SK-N-SH (cell line): Measurements from ENCODE around the gene ZNF335. TPM values are rescaled to one million over a fixed set of nuclear protein-coding genes. Genes with fewer than 3 reads are reported as not detected.

Source experiments
- CTCF ChIA-PET: fragments of 300-600, 350-600 bp; formaldehyde crosslinking; extraction: SDS; loops from one replicate; lab custom pipeline; 2021; lab: Yijun Ruan, JAX
- POLR2A ChIA-PET: fragments of 350-600 bp; sonication (Branson Sonifier 250); formaldehyde crosslinking; extraction: SDS; loops from one replicate; lab custom pipeline; 2020; ENCODE audit warnings: antibody characterized with exemption, inconsistent platforms; lab: Yijun Ruan, JAX
- DNase-seq: peaks from one replicate; pipeline ENCODE4 v3.0.0; 2012
- H2AFZ ChIP-seq: fragments of 200-600 bp; sonication (generic); 2 replicates; pipeline ENCODE4 v1.8.1; 2016; ENCODE audit warnings: antibody characterized with exemption, mild to moderate bottlenecking, low read depth
- H3F3A ChIP-seq: fragments of 200-600 bp; sonication (generic); replicated peaks from 2 replicates; pipeline ENCODE3; 2016; ENCODE audit warnings: antibody characterized with exemption, mild to moderate bottlenecking; ENCODE audit not compliant: insufficient read depth
- H3K27ac ChIP-seq, 2 experiments: fragments of 200-500 bp in 1 of 2; fragments of 200-600 bp in 1 of 2; sonication (Bioruptor generic) in 1 of 2; sonication (generic), shearing (Covaris generic) in 1 of 2; 2 replicates each; pipeline versions ENCODE4 v1.5.1 to v1.6.1; 2014 to 2016; ENCODE audit warnings: low read depth in 2 of 2, inconsistent platforms in 1 of 2, low read length in 1 of 2, mild to moderate bottlenecking in 1 of 2, mixed read lengths in 1 of 2
- H3K27me3 ChIP-seq: fragments of 200-600 bp; sonication (generic), shearing (Covaris generic); 2 replicates; pipeline ENCODE4 v1.6.1; 2016; ENCODE audit warnings: mixed run types; ENCODE audit not compliant: insufficient read depth
- H3K36me3 ChIP-seq, 2 experiments: fragments of 200-500 bp in 1 of 2; fragments of 200-600 bp in 1 of 2; sonication (Bioruptor generic) in 1 of 2; sonication (generic) in 1 of 2; replicated peaks in 1 of 2; 2 replicates each; pipeline versions ENCODE3 to v1.5.1; 2014 to 2016; ENCODE audit warnings: low read length in 1 of 2, mild to moderate bottlenecking in 1 of 2; ENCODE audit not compliant: insufficient read depth in 2 of 2, control insufficient read depth in 1 of 2
- H3K4me1 ChIP-seq, 2 experiments: fragments of 200-500 bp in 1 of 2; fragments of 200-600 bp in 1 of 2; sonication (Bioruptor generic) in 1 of 2; sonication (generic), shearing (Covaris generic) in 1 of 2; 2 replicates each; pipeline versions ENCODE4 v1.5.1 to v1.6.1; 2014 to 2016; ENCODE audit warnings: low read depth in 1 of 2, low read length in 1 of 2, mixed run types in 1 of 2; ENCODE audit not compliant: insufficient read depth in 2 of 2, control insufficient read depth in 1 of 2
- H3K4me2 ChIP-seq: fragments of 200-600 bp; sonication (generic), shearing (Covaris generic); 2 replicates; pipeline ENCODE4 v1.6.1; 2017; ENCODE audit warnings: mixed run types
- H3K4me3 ChIP-seq, 2 experiments: fragments of 200-500 bp in 1 of 2; fragments of 200-600 bp in 1 of 2; sonication (Bioruptor generic) in 1 of 2; sonication (generic), shearing (Covaris generic) in 1 of 2; 2 replicates each; pipeline versions ENCODE4 v1.5.1 to v1.8.1; 2014 to 2016; ENCODE audit warnings: low read depth in 2 of 2, inconsistent platforms in 1 of 2, low read length in 1 of 2, mild to moderate bottlenecking in 1 of 2, mixed read lengths in 1 of 2, moderate library complexity in 1 of 2
- H3K79me2 ChIP-seq: fragments of 200-600 bp; sonication (generic); 2 replicates; pipeline ENCODE4 v1.8.1; 2017; ENCODE audit warnings: mild to moderate bottlenecking; ENCODE audit not compliant: insufficient read depth
- H3K9ac ChIP-seq: fragments of 200-600 bp; sonication (generic); 2 replicates; pipeline ENCODE4 v1.6.1; 2017; ENCODE audit warnings: mixed run types
- H3K9me2 ChIP-seq: fragments of 200-600 bp; sonication (generic); 2 replicates; pipeline ENCODE4 v1.6.1; 2017; ENCODE audit warnings: mixed run types
- H3K9me3 ChIP-seq: fragments of 200-600 bp; sonication (generic); 2 replicates; pipeline ENCODE4 v1.6.1; 2017; ENCODE audit warnings: mixed run types, mild to moderate bottlenecking, moderate library complexity
- H4K20me1 ChIP-seq: fragments of 200-600 bp; sonication (generic); 2 replicates; pipeline ENCODE4 v1.6.1; 2017; ENCODE audit warnings: mild to moderate bottlenecking, mixed run types; ENCODE audit not compliant: insufficient read depth
- CTCF ChIP-seq: fragments of 200-600 bp; sonication (generic); IDR thresholded peaks from 2 replicates; pipeline ENCODE4 v1.6.1; 2017; ENCODE audit warnings: antibody characterized with exemption, mild to moderate bottlenecking, moderate library complexity
- ELF1 ChIP-seq: IDR thresholded peaks from 2 replicates; pipeline ENCODE4 v1.4.0; 2012
- EP300 ChIP-seq, 2 experiments: IDR thresholded peaks; 2 replicates each; pipeline versions ENCODE4 v1.4.0 to v1.6.1; 2012; ENCODE audit warnings: borderline replicate concordance in 1 of 2, low read depth in 1 of 2, low read length in 1 of 2
- EZH2phosphoT487 ChIP-seq: fragments of 200-600 bp; sonication (generic); IDR thresholded peaks from 2 replicates; pipeline ENCODE4 v1.6.1; 2017; ENCODE audit warnings: low read depth, mixed run types, mild to moderate bottlenecking, antibody characterized with exemption, moderate library complexity, borderline replicate concordance
- FOSL2 ChIP-seq: IDR thresholded peaks from 2 replicates; pipeline ENCODE4 v1.4.0; 2012; ENCODE audit warnings: low read depth, mild to moderate bottlenecking, moderate library complexity, borderline replicate concordance
- GABPA ChIP-seq: IDR thresholded peaks from 2 replicates; pipeline ENCODE4 v1.4.0; 2012; ENCODE audit warnings: low read depth, mild to moderate bottlenecking
- IRF3 ChIP-seq: fragments of 150-350 bp; IDR thresholded peaks from 2 replicates; pipeline ENCODE4 v1.6.1; 2016; ENCODE audit warnings: mild to moderate bottlenecking, low read depth, low read length
- JUND ChIP-seq: IDR thresholded peaks from 2 replicates; pipeline ENCODE4 v1.4.0; 2012
- MAX ChIP-seq: IDR thresholded peaks from 2 replicates; pipeline ENCODE4 v1.4.0; 2012; ENCODE audit warnings: low read depth
- MEF2A ChIP-seq: IDR thresholded peaks from 2 replicates; pipeline ENCODE4 v1.4.0; 2012; ENCODE audit warnings: low read depth, borderline replicate concordance
- MXI1 ChIP-seq: IDR thresholded peaks from 2 replicates; pipeline ENCODE4 v1.6.1; 2012; ENCODE audit warnings: mild to moderate bottlenecking, low read depth, low read length, improper control_type of control experiment
- NFIC ChIP-seq: IDR thresholded peaks from 2 replicates; pipeline ENCODE4 v1.4.0; 2012; ENCODE audit warnings: borderline replicate concordance
- NRF1 ChIP-seq: IDR thresholded peaks from 2 replicates; pipeline ENCODE4 v1.6.1; 2012; ENCODE audit warnings: low read depth, mild to moderate bottlenecking, low read length
- RAD21 ChIP-seq: IDR thresholded peaks from 2 replicates; pipeline ENCODE4 v1.6.1; 2012; ENCODE audit warnings: mild to moderate bottlenecking, low read length
- RCOR1 ChIP-seq: fragments of 150-350 bp; IDR thresholded peaks from 2 replicates; pipeline ENCODE4 v1.6.1; 2017; ENCODE audit warnings: antibody characterized with exemption, low read length
- REST ChIP-seq: IDR thresholded peaks from 2 replicates; pipeline ENCODE4 v1.6.1; 2012; ENCODE audit warnings: mild to moderate bottlenecking, low read depth, low read length, moderate library complexity
- RFX5 ChIP-seq: IDR thresholded peaks from 2 replicates; pipeline ENCODE4 v1.6.1; 2012; ENCODE audit warnings: mild to moderate bottlenecking, improper control_type of control experiment, low read length
- TCF12 ChIP-seq: IDR thresholded peaks from 2 replicates; pipeline ENCODE4 v1.4.0; 2012
- TEAD4 ChIP-seq: IDR thresholded peaks from 2 replicates; pipeline ENCODE4 v1.4.0; 2012; ENCODE audit warnings: mild to moderate bottlenecking, borderline replicate concordance; ENCODE audit not compliant: insufficient read depth
- USF1 ChIP-seq: IDR thresholded peaks from 2 replicates; pipeline ENCODE4 v1.4.0; 2012; ENCODE audit warnings: low read depth, borderline replicate concordance
- YY1 ChIP-seq: IDR thresholded peaks from 2 replicates; pipeline ENCODE4 v1.4.0; 2012; ENCODE audit warnings: low read depth, mild to moderate bottlenecking
- ZBTB33 ChIP-seq: IDR thresholded peaks from 2 replicates; pipeline ENCODE4 v1.4.0; 2012; ENCODE audit warnings: low read depth, borderline replicate concordance
- WGBS: methylation state at CpG from one replicate; pipeline ENCODE4 v1.1.6; 2017; ENCODE audit warnings: low lambda C conversion rate; 5-methylcytosine and 5-hydroxymethylcytosine counted together
- polyA plus RNA-seq, 3 experiments: library from polyadenylated mRNA; depleted of rRNA; stranded (reverse); fragments of >200 nt; gene quantifications; 2 replicates each; pipeline ENCODE4 v1.2.3, GENCODE V29; 2012

Gene ZNF335
- polyA plus RNA-seq (2012; rRNA removed): 8.5 and 11.7 TPM in 2 replicates
- 3.0 and 4.5 TPM in 2 replicates for polyA plus RNA-seq (2012; cell fraction: cytosol; rRNA removed)
- 47.8 and 52.8 TPM in 2 replicates for polyA plus RNA-seq (2012; cell fraction: nucleus; rRNA removed)

DNA sequence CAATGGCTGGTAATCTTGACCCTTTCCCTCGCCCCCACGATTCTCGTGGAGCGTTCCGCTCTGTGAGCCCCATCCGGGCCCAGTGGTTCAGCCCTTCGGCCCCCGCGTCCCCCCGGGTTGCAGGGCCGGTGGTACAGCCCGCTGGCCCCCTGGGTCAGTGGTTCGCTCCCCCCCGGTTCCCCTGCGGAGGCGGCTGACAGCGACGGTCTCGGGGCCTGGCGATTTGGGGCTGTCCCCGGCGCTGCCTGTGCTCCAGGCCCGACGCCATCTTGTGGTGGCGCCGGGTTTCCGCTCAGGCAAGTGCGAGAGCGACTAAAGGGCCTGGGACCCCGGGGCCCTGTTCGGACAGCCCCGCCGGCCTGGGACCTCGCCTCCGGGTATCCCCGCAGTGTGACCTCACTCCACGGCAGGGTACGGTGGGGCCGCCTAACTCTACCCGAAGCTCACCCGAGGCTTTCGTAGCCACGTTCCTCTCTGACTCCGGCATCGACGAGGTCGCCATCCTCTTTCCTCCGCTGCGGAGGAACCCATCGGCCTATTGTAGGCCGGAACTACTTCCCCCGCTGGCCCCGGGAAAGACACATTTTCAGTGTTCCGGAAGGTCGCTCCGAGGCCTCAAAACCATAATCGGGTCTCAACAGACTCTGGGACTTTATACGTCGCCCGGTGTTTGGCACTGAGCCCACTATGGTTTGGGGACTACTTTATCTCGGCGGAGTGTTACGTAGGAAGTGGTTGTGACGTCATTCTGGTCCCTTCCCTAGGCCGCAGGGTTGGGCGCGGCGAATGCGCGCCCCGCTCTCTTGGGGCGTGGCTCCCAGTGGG lies at the start of gene ZNF335:
Gene ZNF335 (minus strand): TSS at position 529 of the 825 bp plus-strand sequence. CDS start 793 bp downstream, outside the sequence.
- ChIA-PET POLR2A (interaction anchor here (1.2 to 2.3 kb wide), 4 partner anchors 11 to 82 kb away, joined by 3 to 18 read pairs (median 5); partner anchors contain the start of gene PCIF1), CTCF (interaction anchor here (0.8 to 8.7 kb wide), 7 partner anchors 9 to 466 kb away, joined by 3 to 60 read pairs (median 3); no protein-coding TSS in a partner anchor)
- Histone ChIP-seq H3K79me2 (peaks cover 32% of the 10 kb centered on the region), H3F3A (peaks cover 12% of the 10 kb centered on the region), H3K27me3 (no peaks in the 10 kb centered on the region), H3K9me2 (no peaks in the 10 kb centered on the region), H2AFZ (peak within 1 kb of the TSS; percentile 96), H3K9me3 (no peaks in the 10 kb centered on the region), H3K9ac (peak within 1 kb of the TSS; percentile 100), H3K27ac (peak within 1 kb of the TSS; percentile 99 to 100), H3K4me1 (peaks cover 9 to 16% of the 10 kb centered on the region in 2 experiments; a peak in 2 of 4 replicates), H3K4me2 (peak within 1 kb of the TSS; percentile 97), H3K36me3 (peaks cover 13 to 20% of the 10 kb centered on the region in 2 experiments), H4K20me1 (no peaks in the 10 kb centered on the region), H3K4me3 (peak within 1 kb of the TSS; percentile 74 to 89)
- peak; percentile 99 for DNase-seq
- WGBS: 2% methylated on average over 27 of the region's 72 CpGs
- TF ChIP-seq TEAD4: no peak
- peak; percentile 20 for TF ChIP-seq CTCF
- no peak for TF ChIP-seq MEF2A
- no peak for TF ChIP-seq RFX5
- 0 out of 2 replicates have a peak, but pooled peaks have one; percentile 61 for TF ChIP-seq JUND
- TF ChIP-seq ZBTB33: no peak
- 0 out of 2 replicates have a peak, but pooled peaks have one; percentile 37 for TF ChIP-seq REST
- TF ChIP-seq NRF1: peak; percentile 45; the same call in 1 of the 2 replicates
- peak in 1 of 2 experiments; percentile 44; a peak in 1 of 4 replicates for TF ChIP-seq EP300 (IDR thresholded peaks at IDR 0.05; ENCODE audit: borderline replicate concordance in 1 of 2, low read depth in 1 of 2, low read length in 1 of 2)
- TF ChIP-seq IRF3: no peak
- no peak for TF ChIP-seq RAD21
- TF ChIP-seq MXI1: no peak
- peak; percentile 6 for TF ChIP-seq MAX
- peak; percentile 38; the same call in 1 of the 2 replicates for TF ChIP-seq FOSL2
- 0 out of 2 replicates have a peak, but pooled peaks have one; percentile 5 for TF ChIP-seq TCF12
- no peak for TF ChIP-seq EZH2phosphoT487
- peak; percentile 74 for TF ChIP-seq ELF1
- peak; percentile 75 for TF ChIP-seq YY1
- no peak for TF ChIP-seq RCOR1
- peak; percentile 72 for TF ChIP-seq GABPA
- 0 out of 2 replicates have a peak, but pooled peaks have one; percentile 12 for TF ChIP-seq USF1
- peak; percentile 41; the same call in 1 of the 2 replicates for TF ChIP-seq NFIC
